Fibroblast of gingiva (primary cell): Measurements from ENCODE around the gene CELF4.

Source experiments
- DNase-seq: peaks from one replicate; pipeline ENCODE4 v3.0.0-alpha.2; 2011; ENCODE audit warnings: low read depth

Gene CELF4

GRCh38 chr18:37252854-37253393 is 312.7 kb downstream of the CELF4 start:
- no peak for DNase-seq

- no peak for DNase-seq
Observed at GRCh38 chr18:37252342-37252741, 313.3 kb downstream of the CELF4 start.

- DNase-seq = no peak
Observed at GRCh38 chr18:37251679-37252078, 313.9 kb downstream of the CELF4 start.

GRCh38 chr18:37249895-37250618 is 315.5 kb downstream of the CELF4 start:
- no peak for DNase-seq

GRCh38 chr18:37249171-37249886 is 316.3 kb downstream of the CELF4 start:
- no peak for DNase-seq

GRCh38 chr18:37248281-37248680 is 317.3 kb downstream of the CELF4 start:
- DNase-seq = no peak

GRCh38 chr18:37247497-37248161 is 318.0 kb downstream of the CELF4 start:
- no peak for DNase-seq

GRCh38 chr18:37246779-37247340 is 318.7 kb downstream of the CELF4 start:
- no peak for DNase-seq

GRCh38 chr18:37244618-37245017 is 321.0 kb downstream of the CELF4 start:
- DNase-seq = no peak

GRCh38 chr18:37243741-37244140 is 321.9 kb downstream of the CELF4 start:
- DNase-seq = no peak

- DNase-seq = no peak
Observed at GRCh38 chr18:37242826-37243560, 322.6 kb downstream of the CELF4 start.

GRCh38 chr18:37242091-37242490 is 323.5 kb downstream of the CELF4 start:
- DNase-seq = no peak

GRCh38 chr18:37238282-37239108 is 327.1 kb downstream of the CELF4 start:
- no peak for DNase-seq

GRCh38 chr18:37235583-37235982 is 330.0 kb downstream of the CELF4 start:
- no peak for DNase-seq

GRCh38 chr18:37231251-37231650 is 334.3 kb downstream of the CELF4 start:
- DNase-seq = no peak

GRCh38 chr18:37230768-37231167 is 334.8 kb downstream of the CELF4 start:
- DNase-seq = no peak

GRCh38 chr18:37225279-37225678 is 340.3 kb downstream of the CELF4 start:
- no peak for DNase-seq

GRCh38 chr18:37222999-37223378 is 342.6 kb downstream of the CELF4 start:
- no peak for DNase-seq

GRCh38 chr18:37222354-37222998 is 343.1 kb downstream of the CELF4 start:
- peak; percentile 14 for DNase-seq

- DNase-seq = no peak
Observed at GRCh38 chr18:37219257-37219656, 346.3 kb downstream of the CELF4 start.
